Endodermal cell (in vitro differentiated cells): ENCODE measurements around the gene HOXA5. TPM values are rescaled to one million over a fixed set of nuclear protein-coding genes. Genes with fewer than 3 reads are reported as not detected.

Source experiments
- DNase-seq: peaks from one replicate; pipeline ENCODE4 v3.0.0-alpha.2; 2017
- H3K27ac ChIP-seq: 2 replicates; pipeline ENCODE4 v1.5.1; 2013; ENCODE audit warnings: mild to moderate bottlenecking, low read depth, low read length, moderate library complexity
- H3K27me3 ChIP-seq: 2 replicates; pipeline ENCODE4 v1.6.1; 2013; ENCODE audit warnings: mild to moderate bottlenecking, low read length, moderate library complexity; ENCODE audit not compliant: insufficient read depth, control insufficient read depth, poor library complexity, severe bottlenecking
- H3K36me3 ChIP-seq: 2 replicates; pipeline ENCODE4 v1.7.0; 2013; ENCODE audit warnings: mild to moderate bottlenecking, low read length, moderate library complexity; ENCODE audit not compliant: control insufficient read depth, insufficient read depth
- H3K4me1 ChIP-seq: one replicate; pipeline ENCODE4 v1.7.0; 2013; ENCODE audit warnings: low read length; ENCODE audit not compliant: control insufficient read depth, insufficient read depth
- H3K4me3 ChIP-seq: 2 replicates; pipeline ENCODE4 v1.5.1; 2013; ENCODE audit warnings: mild to moderate bottlenecking, low read length, moderate library complexity
- H3K9ac ChIP-seq: 2 replicates; pipeline ENCODE4 v1.6.1; 2013; ENCODE audit warnings: mild to moderate bottlenecking, low read length, moderate library complexity; ENCODE audit not compliant: poor library complexity, severe bottlenecking; ENCODE audit errors: extremely low read depth
- H3K9me3 ChIP-seq: 2 replicates; pipeline ENCODE4 v1.6.1; 2013; ENCODE audit warnings: mild to moderate bottlenecking, low read length, moderate library complexity; ENCODE audit not compliant: control insufficient read depth
- H3K27ac Mint-ChIP-seq: 2 replicates; pipeline ENCODE4 v1.8.0; 2020; ENCODE audit warnings: mixed read lengths
- H3K27me3 Mint-ChIP-seq: 2 replicates; pipeline ENCODE4 v1.8.0; 2021; ENCODE audit warnings: mild to moderate bottlenecking, mixed read lengths; ENCODE audit not compliant: insufficient read depth
- H3K36me3 Mint-ChIP-seq: 2 replicates; pipeline ENCODE4 v1.8.0; 2020; ENCODE audit warnings: low read depth, mixed read lengths
- H3K4me1 Mint-ChIP-seq: 2 replicates; pipeline ENCODE4 v1.8.0; 2020; ENCODE audit warnings: mixed read lengths
- H3K4me3 Mint-ChIP-seq: 2 replicates; pipeline ENCODE4 v1.8.0; 2020; ENCODE audit warnings: mild to moderate bottlenecking, moderate library complexity, mixed read lengths
- H3K9me3 Mint-ChIP-seq: 2 replicates; pipeline ENCODE4 v1.8.0; 2020; ENCODE audit warnings: mild to moderate bottlenecking, mixed read lengths
- WGBS, 2 experiments: methylation state at CpG; one replicate each; pipeline versions ENCODE4 v1.1.5 to v1.1.7; 2013; ENCODE audit warnings: missing lambda C conversion rate in 2 of 2, mixed read lengths in 1 of 2; ENCODE audit not compliant: insufficient coverage in 1 of 2, insufficient read length in 1 of 2; 5-methylcytosine and 5-hydroxymethylcytosine counted together
- total RNA-seq, 2 donors: library from RNA; stranded (reverse); fragmentation: NEBNext Ultra II Directional in 1 of 2; extraction: Animal tissue kit (Norgen Biotek cat#: 25700) in 1 of 2; gene quantifications; 2 replicates in 1 of 2; 3 replicates in 1 of 2; pipeline ENCODE4 v1.2.1, GENCODE V29; 2021
- TF ChIP-seq, protein P1 (sequence below): fragments of 200-600 bp; sonication (generic); conservative IDR thresholded peaks from 2 replicates; pipeline ENCODE4 v1.5.0; 2021; ENCODE audit warnings: antibody characterized with exemption, mild to moderate bottlenecking

HOXA5 gene
- total RNA-seq, 2 donors from 2014 or later, result not detected

DNA sequence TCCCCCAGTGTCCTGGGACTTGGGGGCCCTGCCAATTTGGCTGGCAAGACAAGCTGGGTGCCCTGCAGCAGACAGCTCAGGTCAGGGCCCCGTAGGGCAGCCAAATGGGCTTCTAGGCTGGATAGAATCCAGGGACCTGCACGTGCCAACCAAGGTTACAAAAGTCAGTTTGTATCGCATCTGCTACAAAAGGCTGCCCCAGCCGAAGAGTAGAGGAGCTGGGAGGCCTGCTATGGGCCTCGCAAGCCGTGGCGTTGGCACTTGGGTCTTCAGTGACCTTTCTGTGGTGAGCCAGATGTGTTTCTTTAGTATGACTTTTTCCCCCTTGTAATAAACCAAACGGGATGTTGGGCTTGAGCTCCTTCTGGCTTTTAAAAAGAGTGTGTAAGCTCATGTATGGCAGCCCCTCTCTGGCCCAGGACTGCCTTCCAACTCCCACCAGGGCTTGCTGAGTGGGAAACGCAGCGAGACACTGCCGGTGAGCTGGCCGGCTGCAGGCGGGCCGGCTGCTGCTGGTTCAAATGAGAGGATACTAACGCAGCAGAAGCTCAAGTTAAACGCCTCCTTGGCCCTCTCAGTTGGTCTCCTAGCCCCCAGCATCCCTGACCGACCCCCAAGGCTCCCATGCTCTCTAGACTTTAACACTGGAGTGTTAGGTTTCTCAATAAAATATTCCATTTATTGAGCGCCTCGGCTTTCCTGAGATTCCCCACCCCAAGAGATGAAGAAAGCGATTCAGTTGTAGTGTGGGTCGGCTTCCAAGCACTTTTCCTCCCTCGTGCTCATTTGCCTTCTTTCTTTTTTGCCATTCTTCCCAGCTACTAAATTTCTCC lies 33.7 kb upstream of the HOXA5 start:
- H3K9ac ChIP-seq, result no peak overlapping the region
- H3K4me3 ChIP-seq, result no peak overlapping the region
- peaks cover 100% of the 10 kb centered on the region for H3K27me3 ChIP-seq
- Mint-ChIP-seq H3K36me3 (no peaks in the 10 kb centered on the region), H3K9me3 (peaks cover 6% of the 10 kb centered on the region), H3K27ac (no peak overlapping the region), H3K27me3 (peaks cover 97% of the 10 kb centered on the region), H3K4me3 (no peak overlapping the region), H3K4me1 (peaks cover 12% of the 10 kb centered on the region)
- H3K27ac ChIP-seq, result no peak overlapping the region
- peaks cover 3% of the 10 kb centered on the region for H3K4me1 ChIP-seq
- no peak for DNase-seq
- H3K36me3 ChIP-seq, result no peaks in the 10 kb centered on the region
- 28 to 36% methylated on average over 10 to 22 of the region's 22 CpGs for WGBS, 2 experiments
- TF ChIP-seq, protein P1, sequence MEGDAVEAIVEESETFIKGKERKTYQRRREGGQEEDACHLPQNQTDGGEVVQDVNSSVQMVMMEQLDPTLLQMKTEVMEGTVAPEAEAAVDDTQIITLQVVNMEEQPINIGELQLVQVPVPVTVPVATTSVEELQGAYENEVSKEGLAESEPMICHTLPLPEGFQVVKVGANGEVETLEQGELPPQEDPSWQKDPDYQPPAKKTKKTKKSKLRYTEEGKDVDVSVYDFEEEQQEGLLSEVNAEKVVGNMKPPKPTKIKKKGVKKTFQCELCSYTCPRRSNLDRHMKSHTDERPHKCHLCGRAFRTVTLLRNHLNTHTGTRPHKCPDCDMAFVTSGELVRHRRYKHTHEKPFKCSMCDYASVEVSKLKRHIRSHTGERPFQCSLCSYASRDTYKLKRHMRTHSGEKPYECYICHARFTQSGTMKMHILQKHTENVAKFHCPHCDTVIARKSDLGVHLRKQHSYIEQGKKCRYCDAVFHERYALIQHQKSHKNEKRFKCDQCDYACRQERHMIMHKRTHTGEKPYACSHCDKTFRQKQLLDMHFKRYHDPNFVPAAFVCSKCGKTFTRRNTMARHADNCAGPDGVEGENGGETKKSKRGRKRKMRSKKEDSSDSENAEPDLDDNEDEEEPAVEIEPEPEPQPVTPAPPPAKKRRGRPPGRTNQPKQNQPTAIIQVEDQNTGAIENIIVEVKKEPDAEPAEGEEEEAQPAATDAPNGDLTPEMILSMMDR, result no peak
- H3K9me3 ChIP-seq, result peaks cover 11% of the 10 kb centered on the region

DNA sequence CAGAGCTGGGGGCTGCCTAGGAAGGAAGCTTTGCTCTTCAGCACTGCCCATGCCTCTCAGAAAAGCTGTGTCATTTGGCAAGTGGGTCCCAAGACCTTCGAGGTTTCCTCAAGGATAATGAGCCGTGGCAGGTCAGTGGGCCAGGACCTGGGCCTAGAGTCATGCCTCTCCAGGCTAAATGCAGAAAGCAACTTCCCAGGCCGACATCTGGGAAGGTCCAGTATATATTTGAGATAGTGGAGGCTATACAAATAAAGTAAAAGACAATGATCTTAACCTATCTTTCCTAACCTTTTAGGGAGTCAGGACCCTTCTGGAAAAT lies 33.0 kb upstream of the HOXA5 start:
- 84 to 90% methylated on average over 2 to 3 of the region's 3 CpGs for WGBS, 2 experiments
- H3K9me3 Mint-ChIP-seq, result peaks cover 6% of the 10 kb centered on the region
- peaks cover 3% of the 10 kb centered on the region for H3K4me1 ChIP-seq
- peaks cover 11% of the 10 kb centered on the region for H3K9me3 ChIP-seq
- H3K4me3 ChIP-seq, result no peak overlapping the region
- H3K27me3 ChIP-seq, result peaks cover 100% of the 10 kb centered on the region
- H3K36me3 Mint-ChIP-seq, result no peaks in the 10 kb centered on the region
- no peak overlapping the region for H3K9ac ChIP-seq
- H3K4me3 Mint-ChIP-seq, result no peak overlapping the region
- TF ChIP-seq, protein P1, result no peak
- peaks cover 97% of the 10 kb centered on the region for H3K27me3 Mint-ChIP-seq
- H3K4me1 Mint-ChIP-seq, result peaks cover 12% of the 10 kb centered on the region
- H3K36me3 ChIP-seq, result no peaks in the 10 kb centered on the region
- no peak overlapping the region for H3K27ac Mint-ChIP-seq
- DNase-seq, result no peak
- H3K27ac ChIP-seq, result no peak overlapping the region

DNA sequence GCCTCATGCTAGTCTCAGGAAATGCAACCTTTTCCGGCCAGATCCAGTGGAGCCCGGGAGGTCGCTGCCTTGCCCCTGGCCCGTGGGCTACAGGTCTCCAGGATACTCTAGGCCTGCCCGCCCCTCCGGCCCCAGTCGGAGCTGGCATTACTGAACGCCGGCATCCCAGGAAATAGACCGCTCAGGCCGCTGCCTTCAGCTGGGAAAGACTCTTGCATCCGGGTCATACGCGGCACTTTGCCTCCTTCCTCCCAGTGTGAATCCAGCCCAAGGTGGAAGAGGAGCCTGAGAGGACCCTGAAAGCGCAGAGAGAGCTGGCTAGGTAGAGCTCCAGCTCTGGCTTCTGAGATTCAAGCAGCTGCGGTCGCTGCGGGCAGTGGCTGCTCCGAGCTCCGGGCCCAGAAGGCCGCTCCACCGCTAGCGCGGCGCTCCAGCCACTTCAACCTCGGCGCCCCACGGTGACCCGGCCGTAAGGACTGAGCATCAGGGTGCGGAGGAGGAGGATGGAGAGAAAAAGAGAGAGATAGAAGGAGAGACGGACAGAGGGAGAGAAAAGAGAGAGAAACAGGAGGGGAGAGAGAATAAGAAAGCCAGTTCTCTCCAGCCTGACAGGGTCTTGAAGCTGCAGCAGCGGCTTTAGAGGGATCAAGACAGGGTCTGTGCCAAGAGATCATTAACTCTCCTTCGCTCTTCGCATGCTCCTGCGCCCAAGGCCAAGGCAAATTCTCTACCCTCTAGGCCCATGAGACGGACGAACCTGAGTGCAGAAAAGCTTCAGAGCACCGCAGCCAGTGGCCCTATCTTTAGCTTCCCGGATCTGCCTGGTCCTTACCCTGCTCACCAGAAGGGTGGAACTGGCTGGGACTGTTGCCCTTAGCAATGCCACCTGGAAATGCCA lies 32.4 kb upstream of the HOXA5 start:
- H3K9me3 ChIP-seq, result peaks cover 11% of the 10 kb centered on the region
- Mint-ChIP-seq H3K9me3 (peaks cover 6% of the 10 kb centered on the region), H3K27ac (no peak overlapping the region), H3K4me1 (peaks cover 12% of the 10 kb centered on the region), H3K27me3 (peaks cover 97% of the 10 kb centered on the region), H3K36me3 (no peaks in the 10 kb centered on the region), H3K4me3 (no peak overlapping the region)
- TF ChIP-seq, protein P1, result no peak
- peaks cover 3% of the 10 kb centered on the region for H3K4me1 ChIP-seq
- 15 to 17% methylated on average over 22 to 40 of the region's 40 CpGs for WGBS, 2 experiments
- H3K9ac ChIP-seq, result no peak overlapping the region
- peaks cover 100% of the 10 kb centered on the region for H3K27me3 ChIP-seq
- no peak overlapping the region for H3K27ac ChIP-seq
- H3K36me3 ChIP-seq, result no peaks in the 10 kb centered on the region
- peak; percentile 76 for DNase-seq
- H3K4me3 ChIP-seq, result no peak overlapping the region
